OCI-M2 (cell line): ENCODE data around the gene ACOT4.
"Not testable (repeated sequence)": the region's sequence is repeated elsewhere in the genome, so short reads cannot be mapped to it uniquely, and the experiment has no call there.

Source experiments
- DNase-seq: peaks from one replicate; lab custom pipeline; 2025; ENCODE audit not compliant: unreplicated experiment; lab: John Stamatoyannopoulos, UW

ACOT4 gene, protein sequence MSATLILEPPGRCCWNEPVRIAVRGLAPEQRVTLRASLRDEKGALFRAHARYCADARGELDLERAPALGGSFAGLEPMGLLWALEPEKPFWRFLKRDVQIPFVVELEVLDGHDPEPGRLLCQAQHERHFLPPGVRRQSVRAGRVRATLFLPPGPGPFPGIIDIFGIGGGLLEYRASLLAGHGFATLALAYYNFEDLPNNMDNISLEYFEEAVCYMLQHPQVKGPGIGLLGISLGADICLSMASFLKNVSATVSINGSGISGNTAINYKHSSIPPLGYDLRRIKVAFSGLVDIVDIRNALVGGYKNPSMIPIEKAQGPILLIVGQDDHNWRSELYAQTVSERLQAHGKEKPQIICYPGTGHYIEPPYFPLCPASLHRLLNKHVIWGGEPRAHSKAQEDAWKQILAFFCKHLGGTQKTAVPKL

DNA sequence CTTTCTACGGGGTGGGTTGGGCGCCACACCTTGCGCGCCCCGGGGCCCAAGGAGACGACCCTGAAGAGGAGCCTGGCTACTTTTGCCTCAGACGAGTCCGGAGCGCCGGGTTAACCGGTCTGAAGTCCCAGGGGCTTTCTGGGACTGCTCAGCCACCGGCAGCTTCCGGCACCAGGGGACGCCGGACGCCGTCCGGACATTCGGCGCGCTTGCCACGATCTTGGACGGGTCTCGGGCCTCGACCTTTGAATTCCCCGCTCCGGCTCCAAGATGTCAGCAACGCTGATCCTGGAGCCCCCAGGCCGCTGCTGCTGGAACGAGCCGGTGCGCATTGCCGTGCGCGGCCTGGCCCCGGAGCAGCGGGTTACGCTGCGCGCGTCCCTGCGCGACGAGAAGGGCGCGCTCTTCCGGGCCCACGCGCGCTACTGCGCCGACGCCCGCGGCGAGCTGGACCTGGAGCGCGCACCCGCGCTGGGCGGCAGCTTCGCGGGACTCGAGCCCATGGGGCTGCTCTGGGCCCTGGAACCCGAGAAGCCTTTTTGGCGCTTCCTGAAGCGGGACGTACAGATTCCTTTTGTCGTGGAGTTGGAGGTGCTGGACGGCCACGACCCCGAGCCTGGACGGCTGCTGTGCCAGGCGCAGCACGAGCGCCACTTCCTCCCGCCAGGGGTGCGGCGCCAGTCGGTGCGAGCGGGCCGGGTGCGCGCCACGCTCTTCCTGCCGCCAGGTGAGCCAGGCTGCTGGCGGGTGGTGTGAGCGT, at the start of gene ACOT4:
Gene ACOT4 (plus strand): TSS at position 184 of the 760 bp plus-strand sequence. CDS start 87 bp downstream, at position 271.
- DNase-seq, result no peak

DNA sequence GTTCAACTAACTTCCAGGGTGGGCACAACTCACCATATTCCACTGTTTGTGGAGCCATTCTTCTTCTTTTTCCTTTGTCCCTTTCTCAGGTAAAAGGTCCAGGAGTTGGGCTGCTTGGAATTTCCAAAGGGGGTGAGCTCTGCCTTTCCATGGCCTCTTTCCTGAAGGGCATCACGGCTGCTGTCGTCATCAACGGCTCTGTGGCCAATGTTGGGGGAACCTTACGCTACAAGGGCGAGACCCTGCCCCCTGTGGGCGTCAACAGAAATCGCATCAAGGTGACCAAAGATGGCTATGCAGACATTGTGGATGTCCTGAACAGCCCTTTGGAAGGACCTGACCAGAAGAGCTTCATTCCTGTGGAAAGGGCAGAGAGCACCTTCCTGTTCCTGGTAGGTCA, 48.7 kb upstream of the ACOT4 start:
- not testable (repeated sequence) for DNase-seq

DNA sequence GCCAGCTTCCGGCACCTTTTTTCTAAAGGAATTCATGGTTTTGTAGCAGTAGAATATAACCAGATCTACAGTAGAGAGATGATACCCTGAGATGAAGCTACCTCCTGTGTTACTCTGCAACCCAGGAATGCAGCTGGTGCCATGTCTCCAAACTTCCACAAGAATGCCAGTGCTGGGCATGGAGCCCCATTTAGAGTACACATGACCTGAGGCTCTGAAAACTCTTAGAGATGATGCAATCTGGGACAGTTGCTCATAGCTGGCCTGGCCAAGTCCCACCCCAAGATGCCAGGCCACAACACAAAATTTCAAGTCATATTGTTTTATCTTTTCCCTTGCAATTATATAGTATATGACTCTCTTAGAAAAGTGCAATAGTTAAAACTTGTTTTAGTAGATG, 46.3 kb upstream of the ACOT4 start:
- not testable (repeated sequence) for DNase-seq

DNA sequence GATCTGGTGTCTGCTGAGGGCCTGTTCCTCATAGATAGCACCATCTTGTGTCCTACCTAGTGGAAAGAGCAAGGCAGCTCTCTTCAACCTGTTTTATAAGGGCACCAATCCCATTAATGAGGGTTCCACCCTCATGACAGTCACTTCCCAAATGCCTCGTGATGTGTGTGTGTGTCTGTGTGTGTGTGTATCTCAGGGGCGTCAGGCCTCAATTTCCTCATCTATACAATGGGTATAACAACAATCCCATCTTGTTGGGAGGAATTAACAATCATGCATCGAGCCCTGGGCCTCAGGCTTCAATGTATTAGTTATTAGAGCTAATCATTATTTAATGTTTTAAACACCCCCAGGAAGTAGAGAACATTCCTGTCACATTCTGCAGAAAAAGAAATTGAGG, 42.6 kb upstream of the ACOT4 start:
- DNase-seq, result not testable (repeated sequence)

DNA sequence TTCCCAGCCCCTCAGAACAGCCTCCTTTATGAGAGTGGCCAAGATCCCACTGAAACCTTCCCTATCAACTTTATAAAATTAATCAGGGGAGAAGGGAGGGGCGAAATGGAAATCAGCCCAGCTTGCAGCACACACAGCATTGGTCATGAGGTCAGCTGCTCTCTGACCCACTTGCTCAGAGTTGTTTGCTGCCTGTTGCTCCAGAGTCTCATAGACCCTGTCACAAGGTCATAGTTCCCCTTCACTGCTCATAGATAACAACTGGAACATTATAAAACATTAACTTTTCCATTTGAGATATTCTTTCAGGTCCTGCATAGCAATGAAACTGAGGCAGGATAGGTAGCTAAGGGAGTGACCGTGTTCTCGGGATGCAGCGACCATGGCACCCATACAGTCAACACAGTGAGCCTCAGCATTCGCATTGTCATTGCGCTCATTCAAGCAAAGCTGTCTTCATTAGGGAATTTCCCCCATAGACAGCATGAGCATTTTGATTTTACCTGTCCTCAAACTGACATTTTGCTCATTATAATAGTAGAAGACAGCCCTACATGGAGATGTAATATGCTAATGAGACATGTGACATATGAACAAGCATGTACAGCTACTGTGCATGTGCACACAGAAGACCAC, 41.7 kb upstream of the ACOT4 start:
- DNase-seq, result not testable (repeated sequence)

DNA sequence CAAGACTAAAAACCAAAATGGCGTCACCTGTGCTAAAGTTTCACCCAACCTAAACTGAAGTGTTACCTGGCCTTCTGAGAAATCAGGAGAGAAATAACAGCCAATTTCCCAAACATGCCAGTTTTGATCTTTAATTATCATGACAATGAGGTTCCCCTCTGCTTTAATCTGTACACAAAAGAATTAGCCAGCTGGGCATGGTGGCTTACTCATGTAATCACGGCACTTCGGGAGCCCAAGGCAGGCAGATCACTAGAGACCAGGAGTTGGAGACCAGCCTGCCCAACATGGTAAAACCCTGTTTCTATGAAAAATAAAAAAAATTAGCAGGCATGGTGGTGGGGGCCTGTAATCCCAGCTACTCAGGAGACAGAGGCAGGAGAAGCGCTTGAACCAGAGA, 37.8 kb upstream of the ACOT4 start:
- DNase-seq, result no peak

DNA sequence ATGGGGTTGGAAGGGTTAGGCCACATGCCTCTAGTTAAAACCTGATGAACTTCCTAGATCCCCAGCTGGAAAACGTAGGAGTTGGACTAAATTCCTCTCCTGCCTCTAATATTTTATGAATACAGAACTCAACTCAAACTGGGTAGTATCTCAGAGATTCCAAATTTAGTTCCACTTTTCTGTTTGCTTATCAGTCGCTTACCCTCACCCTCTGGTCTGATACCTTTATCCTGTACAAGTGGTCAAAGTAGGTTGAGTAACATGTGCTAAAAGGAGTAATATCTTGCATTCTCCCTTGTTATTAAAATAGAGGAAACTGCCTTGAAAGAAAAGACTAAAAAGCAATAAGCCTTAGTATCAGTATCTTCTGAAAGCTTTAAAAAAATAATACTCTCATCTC, 34.5 kb upstream of the ACOT4 start:
- DNase-seq, result not testable (repeated sequence)

DNA sequence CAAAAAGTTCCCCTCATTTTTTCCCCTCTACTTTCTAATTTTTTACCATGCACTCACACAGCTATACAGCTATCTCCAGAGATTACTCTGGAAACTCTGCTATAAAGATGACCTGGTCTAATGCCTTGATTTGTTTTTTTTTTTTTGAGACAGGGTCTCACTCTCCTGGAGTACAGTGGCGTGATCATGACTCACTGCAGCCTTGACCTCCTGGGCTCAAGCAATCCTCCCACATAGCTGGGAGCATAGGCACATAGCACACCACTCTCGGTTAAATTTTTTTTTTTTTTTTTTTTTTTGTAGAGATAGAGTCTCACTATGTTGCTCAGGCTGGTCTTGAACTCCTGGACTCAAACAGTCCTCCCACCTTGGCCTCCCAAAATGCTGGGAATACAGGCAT, 33.4 kb upstream of the ACOT4 start:
- DNase-seq, result not testable (repeated sequence)

DNA sequence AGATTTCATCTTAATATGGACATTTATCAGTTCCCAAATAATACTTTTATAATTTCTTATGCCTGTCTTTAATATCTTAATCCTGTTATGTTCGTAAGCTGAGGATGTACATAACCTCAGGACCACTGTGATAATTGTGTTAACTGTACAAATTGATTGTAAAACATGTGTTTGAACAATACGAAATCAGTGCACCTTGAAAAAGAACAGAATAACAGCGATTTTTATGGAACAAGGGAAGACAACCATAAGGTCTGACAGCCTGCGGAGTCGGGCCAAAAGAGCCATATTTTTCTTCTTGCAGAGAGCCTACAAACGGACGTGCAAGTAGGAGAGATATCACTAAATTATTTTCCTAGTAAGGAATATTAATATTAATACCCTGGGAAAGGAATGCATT, 29.4 kb upstream of the ACOT4 start:
- not testable (repeated sequence) for DNase-seq

DNA sequence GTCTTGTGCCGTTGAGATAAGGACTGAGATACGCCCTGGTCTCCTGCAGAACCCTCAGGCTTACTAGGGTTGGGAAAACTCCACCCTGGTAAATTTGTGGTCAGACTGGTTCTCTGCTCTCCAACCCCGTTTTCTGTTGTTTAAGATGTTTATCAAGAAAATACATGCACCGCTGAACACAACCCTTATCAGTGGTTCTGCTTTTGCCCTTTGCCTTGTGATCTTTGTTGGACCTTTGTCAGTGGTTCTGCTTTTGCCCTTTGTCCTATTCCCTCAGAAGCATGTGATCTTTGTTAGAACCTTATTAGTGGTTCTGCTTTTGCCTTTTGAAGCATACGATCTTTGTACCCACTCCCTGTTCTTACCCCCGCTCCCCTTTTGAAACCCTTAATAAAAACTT, 29.0 kb upstream of the ACOT4 start:
- DNase-seq, result not testable (repeated sequence)

DNA sequence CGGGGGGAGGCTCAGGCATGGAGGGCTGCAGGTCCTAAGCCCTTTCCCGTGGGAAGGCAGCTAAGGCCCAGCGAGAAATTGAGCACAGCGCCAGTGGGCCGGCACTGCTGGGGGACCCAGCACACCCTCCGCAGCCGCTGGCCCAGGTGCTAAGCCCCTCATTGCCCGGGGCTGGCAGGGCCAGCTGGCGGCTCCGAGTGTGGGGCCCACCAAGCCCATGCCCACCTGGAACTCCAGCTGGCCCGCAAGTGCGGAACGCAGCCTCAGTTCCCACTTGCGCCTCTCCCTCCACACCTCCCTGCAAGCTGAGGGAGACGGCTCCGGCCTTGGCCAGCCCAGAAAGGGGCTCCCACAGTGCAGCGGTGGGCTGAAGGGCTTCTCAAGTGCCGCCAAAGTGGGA, 25.2 kb upstream of the ACOT4 start:
- DNase-seq, result not testable (repeated sequence)

DNA sequence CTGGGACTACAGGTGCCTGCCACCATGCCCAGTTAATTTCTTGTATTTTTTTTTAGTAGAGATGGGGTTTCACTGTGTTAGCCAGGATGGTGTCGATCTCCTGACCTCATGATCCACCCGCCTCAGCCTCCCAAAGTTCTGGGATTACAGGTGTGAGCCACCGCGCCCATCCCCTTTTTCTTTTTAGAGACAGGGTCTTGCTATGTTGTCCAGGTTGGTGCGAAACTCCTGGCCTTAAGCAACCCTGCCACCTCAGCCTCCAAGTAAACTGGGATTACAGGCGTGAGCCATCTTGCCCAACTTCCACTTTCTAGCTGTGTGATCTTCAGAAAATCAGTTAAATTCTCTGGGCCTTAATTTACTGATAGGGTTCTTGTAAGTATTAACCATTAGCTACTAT, 24.7 kb upstream of the ACOT4 start:
- not testable (repeated sequence) for DNase-seq

DNA sequence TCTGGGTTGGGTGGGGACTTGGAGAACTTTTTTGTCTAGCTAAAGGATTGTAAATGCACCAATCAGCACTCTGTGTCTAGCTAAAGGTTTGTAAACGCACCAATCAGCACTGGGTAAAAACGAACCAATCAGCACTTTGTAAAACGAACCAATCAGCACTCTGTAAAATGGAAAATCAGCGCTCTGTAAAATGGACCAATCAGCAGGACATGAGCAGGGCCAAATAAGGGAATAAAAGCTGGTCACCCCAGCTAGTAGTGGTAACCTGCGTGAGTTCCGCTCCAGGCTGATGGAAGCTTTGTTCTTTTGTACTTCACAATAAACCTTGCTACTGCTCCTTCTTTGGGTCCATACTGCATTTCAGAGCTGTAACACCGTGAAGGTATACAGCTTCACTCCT, 24.3 kb upstream of the ACOT4 start:
- no peak for DNase-seq

DNA sequence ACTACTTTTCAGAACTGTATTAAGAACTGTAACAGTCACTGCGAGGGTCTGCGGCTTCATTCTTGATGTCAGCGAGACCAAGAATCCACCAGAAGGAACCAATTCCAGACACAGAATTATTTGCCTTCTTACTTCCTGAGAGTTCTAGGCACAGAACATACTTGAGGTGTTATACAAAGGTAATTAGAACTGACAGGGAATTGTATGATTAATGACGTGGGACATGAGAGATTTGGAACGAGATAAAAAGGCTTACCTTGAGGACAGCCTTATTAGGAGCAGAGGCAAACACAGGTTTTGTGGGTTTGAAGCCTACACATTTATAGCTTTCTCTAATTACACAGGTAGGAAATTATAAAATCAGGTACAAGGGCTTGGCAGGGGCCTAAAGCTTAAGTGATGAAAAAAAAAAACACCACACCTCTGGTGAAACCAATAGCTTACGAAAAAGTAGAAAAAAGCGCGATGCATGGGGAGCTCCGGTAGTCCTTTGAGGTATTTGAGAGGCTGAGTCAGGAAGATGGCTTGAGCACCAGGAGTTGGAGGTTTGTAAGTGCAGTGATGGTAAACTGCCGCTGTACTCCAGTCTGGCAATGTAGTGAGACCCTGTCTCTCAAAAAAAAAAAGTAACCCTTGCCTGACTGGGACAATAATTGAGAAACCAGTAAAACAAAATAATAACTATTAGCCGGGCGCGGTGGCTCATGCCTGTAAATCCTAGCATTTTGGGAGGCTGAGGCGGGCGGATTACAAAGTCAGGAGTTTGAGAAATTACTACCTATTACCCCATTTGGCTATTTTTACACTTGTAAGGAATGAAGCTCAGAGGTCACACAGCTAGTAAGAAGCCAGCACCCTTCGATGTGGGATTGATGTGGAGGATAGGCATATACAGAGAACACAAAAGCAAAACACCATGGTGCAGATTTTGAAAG, 23.5 kb upstream of the ACOT4 start:
- no peak for DNase-seq

DNA sequence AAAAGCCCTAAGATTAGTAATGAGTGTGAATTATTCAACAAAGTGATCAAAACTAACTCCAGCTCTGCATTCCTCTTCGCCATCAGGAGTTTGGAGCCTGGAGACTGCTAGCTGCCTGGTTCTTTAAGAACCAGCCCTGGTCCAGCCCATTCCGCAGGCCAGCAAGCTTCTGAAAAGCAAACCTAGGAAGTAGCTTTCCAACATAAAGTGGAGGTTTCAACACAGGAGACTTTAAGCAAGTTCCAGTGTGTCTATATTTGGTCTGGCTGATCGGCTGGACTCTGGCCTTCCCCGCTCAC, 22.8 kb upstream of the ACOT4 start:
- DNase-seq, result not testable (repeated sequence)

DNA sequence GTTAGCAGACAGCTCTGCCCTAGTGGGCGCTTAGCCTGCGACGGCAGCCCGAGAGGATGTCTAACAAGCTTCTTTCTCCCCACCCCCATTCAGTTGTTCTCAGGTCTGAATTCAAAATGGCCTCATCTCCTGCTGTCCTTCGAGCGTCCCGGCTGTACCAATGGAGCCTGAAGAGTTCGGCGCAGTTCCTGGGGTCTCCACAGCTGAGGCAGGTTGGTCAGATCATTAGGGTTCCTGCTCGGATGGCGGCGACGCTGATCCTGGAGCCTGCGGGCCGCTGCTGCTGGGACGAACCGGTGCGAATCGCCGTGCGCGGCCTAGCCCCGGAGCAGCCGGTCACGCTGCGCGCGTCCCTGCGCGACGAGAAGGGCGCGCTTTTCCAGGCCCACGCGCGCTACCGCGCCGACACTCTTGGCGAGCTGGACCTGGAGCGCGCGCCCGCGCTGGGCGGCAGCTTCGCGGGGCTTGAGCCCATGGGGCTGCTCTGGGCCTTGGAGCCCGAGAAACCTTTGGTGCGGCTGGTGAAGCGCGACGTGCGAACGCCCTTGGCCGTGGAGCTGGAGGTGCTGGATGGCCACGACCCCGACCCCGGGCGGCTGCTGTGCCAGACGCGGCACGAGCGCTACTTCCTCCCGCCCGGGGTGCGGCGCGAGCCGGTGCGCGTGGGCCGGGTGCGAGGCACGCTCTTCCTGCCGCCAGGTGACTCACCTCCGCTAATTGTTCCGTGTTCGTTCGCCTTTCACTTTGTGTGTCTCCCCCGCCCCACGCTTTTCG, 22.3 kb upstream of the ACOT4 start, which contains the start of gene ACOT2:
Gene ACOT2 (plus strand): TSS at position 29 of the 774 bp plus-strand sequence. CDS start 28 bp downstream, at position 57.
- peak; percentile 65 for DNase-seq

DNA sequence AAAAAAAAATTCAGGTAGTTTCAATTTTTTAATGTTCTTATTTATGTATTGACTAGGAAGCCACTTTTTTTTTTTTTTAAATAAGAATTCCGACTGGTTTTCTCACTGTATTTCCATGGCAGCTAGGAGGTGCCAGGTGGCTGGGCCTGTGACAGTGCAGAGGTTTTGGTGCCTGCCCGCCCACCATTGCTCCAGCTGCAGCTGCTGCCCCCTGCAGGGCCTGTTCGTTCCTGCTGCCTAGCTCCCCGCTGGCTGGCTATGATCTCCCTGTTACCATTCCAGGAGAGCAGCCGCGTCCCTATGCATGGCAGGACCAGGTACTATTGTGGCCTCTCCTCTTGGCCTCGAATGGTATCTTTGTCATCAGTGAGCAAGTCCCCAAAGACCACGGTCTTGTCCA, 20.8 kb upstream of the ACOT4 start:
- peak; percentile 23 for DNase-seq

DNA sequence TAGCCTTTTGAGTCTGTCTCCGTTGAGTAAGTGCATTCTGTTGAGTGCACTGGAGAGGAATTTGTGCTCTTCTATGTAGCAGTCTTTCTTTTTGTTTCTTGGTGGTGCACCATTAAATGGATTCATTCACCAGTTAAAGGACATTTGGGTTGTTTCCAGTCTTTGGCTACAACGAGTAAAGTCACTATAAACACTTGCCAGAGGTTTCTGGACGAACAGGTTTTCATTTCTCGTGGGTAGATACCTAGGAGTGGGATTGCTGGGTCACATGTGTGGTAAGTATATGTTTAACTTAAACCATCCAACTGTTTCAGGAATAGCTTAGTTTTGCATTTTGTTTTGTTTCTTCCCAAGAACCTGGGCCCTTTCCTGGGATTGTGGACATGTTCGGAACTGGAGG, 18.6 kb upstream of the ACOT4 start:
- not testable (repeated sequence) for DNase-seq

DNA sequence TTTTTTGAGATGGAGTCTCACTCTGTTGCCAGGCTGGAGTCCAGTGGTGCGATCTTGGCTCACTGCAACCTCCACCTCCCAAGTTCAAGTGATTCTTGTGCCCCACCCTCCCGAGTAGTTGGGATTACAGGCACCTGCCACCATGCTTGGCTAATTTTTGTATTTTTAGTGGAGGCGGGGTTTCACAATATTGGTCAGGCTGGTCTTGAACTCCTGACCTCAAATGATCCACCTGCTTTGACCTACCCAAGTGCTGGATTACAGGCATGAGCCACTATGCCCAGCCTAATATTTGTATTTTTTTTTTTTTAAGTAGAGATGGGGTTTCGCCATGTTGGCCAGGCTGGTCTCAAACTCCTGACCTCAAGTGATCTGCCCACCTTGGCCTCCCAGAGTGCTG, 17.9 kb upstream of the ACOT4 start:
- not testable (repeated sequence) for DNase-seq

DNA sequence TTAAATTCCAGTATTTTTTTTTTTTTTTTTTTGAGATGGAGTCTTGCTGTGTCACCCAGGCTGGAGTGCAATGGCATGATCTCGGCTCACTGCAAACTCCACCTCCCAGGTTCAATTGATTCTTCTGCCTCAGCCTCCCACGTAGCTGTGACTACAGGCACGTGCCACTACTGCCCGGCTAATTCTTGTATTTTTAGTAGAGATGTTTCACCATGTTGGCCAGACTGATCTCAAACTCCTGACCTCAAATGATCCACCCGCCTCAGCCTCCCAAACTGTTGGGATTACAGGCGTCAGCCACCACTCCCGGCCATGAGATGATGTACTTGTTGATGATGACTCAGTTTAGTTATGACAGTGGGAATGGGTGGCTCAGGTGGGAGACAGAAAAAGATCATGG, 17.4 kb upstream of the ACOT4 start:
- DNase-seq, result not testable (repeated sequence)
